GM23338 (cell line): Measurements from ENCODE around the gene HAUS8. TPM values are rescaled to one million over a fixed set of nuclear protein-coding genes. Genes with fewer than 3 reads are reported as not detected.

ENCODE experiments used
- ATAC-seq: fragments of 200-7000 bp; cut with Tn5 transposase; 3 replicates; pipeline ENCODE4 v1.9.1; 2020
- DNase-seq: peaks from one replicate; pipeline ENCODE4 v3.0.0-alpha.2; 2015; ENCODE audit warnings: low spot score
- H2AFZ ChIP-seq: fragments of 200-600 bp; sonication (generic); 2 replicates; pipeline ENCODE4 v1.8.0; 2016; ENCODE audit warnings: antibody characterized with exemption, mild to moderate bottlenecking, moderate library complexity
- H3F3A ChIP-seq: fragments of 200-600 bp; sonication (generic); replicated peaks from 2 replicates; pipeline ENCODE4 v1.8.0; 2017; ENCODE audit warnings: antibody characterized with exemption, mixed run types, low read depth
- H3K27ac ChIP-seq: fragments of 200-600 bp; sonication (generic); 2 replicates; pipeline ENCODE4 v1.6.1; 2016; ENCODE audit warnings: low read depth
- H3K27me3 ChIP-seq: fragments of 200-600 bp; sonication (generic); 2 replicates; pipeline ENCODE4 v1.8.0; 2016; ENCODE audit warnings: mild to moderate bottlenecking, mixed run types, moderate library complexity; ENCODE audit not compliant: insufficient read depth
- H3K36me3 ChIP-seq: fragments of 200-600 bp; sonication (generic); 2 replicates; pipeline ENCODE4 v1.8.0; 2016; ENCODE audit warnings: mild to moderate bottlenecking; ENCODE audit not compliant: insufficient read depth
- H3K4me1 ChIP-seq: fragments of 200-600 bp; sonication (generic); 2 replicates; pipeline ENCODE4 v1.8.0; 2016; ENCODE audit warnings: mild to moderate bottlenecking, moderate library complexity; ENCODE audit not compliant: insufficient read depth
- H3K4me2 ChIP-seq: fragments of 200-600 bp; sonication (generic); 2 replicates; pipeline ENCODE4 v1.7.1; 2017; ENCODE audit warnings: mixed run types
- H3K4me3 ChIP-seq: fragments of 200-600 bp; sonication (generic); 2 replicates; pipeline ENCODE4 v1.6.1; 2016; ENCODE audit warnings: mixed run types
- H3K79me2 ChIP-seq: fragments of 200-600 bp; sonication (generic); replicated peaks from 2 replicates; pipeline ENCODE4 v1.8.0; 2017; ENCODE audit warnings: mild to moderate bottlenecking; ENCODE audit not compliant: insufficient read depth
- H3K9me2 ChIP-seq: fragments of 200-600 bp; sonication (generic); 2 replicates; pipeline ENCODE4 v1.8.0; 2017; ENCODE audit not compliant: insufficient read depth
- H4K20me1 ChIP-seq: fragments of 200-600 bp; sonication (generic); replicated peaks from 2 replicates; pipeline ENCODE4 v1.8.0; 2017; ENCODE audit warnings: mild to moderate bottlenecking; ENCODE audit not compliant: insufficient read depth
- H3K27ac Mint-ChIP-seq: 2 replicates; pipeline ENCODE4 v1.8.0; 2020; ENCODE audit warnings: inconsistent platforms, mild to moderate bottlenecking, moderate library complexity, mixed read lengths
- H3K27me3 Mint-ChIP-seq: 3 replicates; pipeline ENCODE4 v1.8.0; 2022; ENCODE audit warnings: low read depth, mild to moderate bottlenecking, moderate library complexity, mixed read lengths, inconsistent platforms; ENCODE audit not compliant: insufficient read depth, poor library complexity
- H3K36me3 Mint-ChIP-seq: 3 replicates; pipeline ENCODE4 v1.8.0; 2021; ENCODE audit warnings: low read depth, mild to moderate bottlenecking, inconsistent platforms, moderate library complexity, mixed read lengths
- H3K4me1 Mint-ChIP-seq: 3 replicates; pipeline ENCODE4 v1.8.0; 2020; ENCODE audit warnings: mild to moderate bottlenecking, inconsistent platforms, mixed read lengths
- H3K4me3 Mint-ChIP-seq: 3 replicates; pipeline ENCODE4 v1.8.0; 2021; ENCODE audit warnings: moderate library complexity, mild to moderate bottlenecking, inconsistent platforms, mixed read lengths
- H3K9me3 Mint-ChIP-seq: 3 replicates; pipeline ENCODE4 v1.8.0; 2020; ENCODE audit warnings: moderate library complexity, mild to moderate bottlenecking, inconsistent platforms, mixed read lengths
- CREB1 ChIP-seq: fragments of 250-450 bp; sonication (Bioruptor Pico); IDR thresholded peaks from 2 replicates; pipeline ENCODE4 v1.5.0; 2020; ENCODE audit warnings: low read depth, mild to moderate bottlenecking, moderate library complexity
- CTCF ChIP-seq, 2 experiments: fragments of 200-600 bp in 1 of 2; sonication (generic) in 1 of 2; conservative IDR thresholded peaks; 2 replicates each; pipeline versions ENCODE4 v1.5.1 to v1.6.1; 2016 to 2017; ENCODE audit warnings: antibody characterized with exemption in 2 of 2, low read depth in 2 of 2, mild to moderate bottlenecking in 2 of 2, moderate library complexity in 1 of 2
- EZH2 ChIP-seq: fragments of 200-600 bp; sonication (generic); IDR thresholded peaks from one replicate; pipeline ENCODE4 v1.8.0; 2017; ENCODE audit warnings: antibody characterized with exemption, mild to moderate bottlenecking, low read depth; ENCODE audit not compliant: unreplicated experiment
- NANOG ChIP-seq: IDR thresholded peaks from 2 replicates; pipeline ENCODE4 v1.6.1; 2016; ENCODE audit warnings: antibody characterized with exemption, borderline replicate concordance
- ZNF114 ChIP-seq: fragments of 250-450 bp; sonication (Bioruptor Pico); IDR thresholded peaks from 2 replicates; pipeline ENCODE4 v1.5.0; 2020; ENCODE audit warnings: mild to moderate bottlenecking, moderate library complexity
- ZNF331 ChIP-seq: fragments of 250-450 bp; sonication (Bioruptor Pico); IDR thresholded peaks from 2 replicates; pipeline ENCODE4 v1.5.0; 2020; ENCODE audit warnings: low read depth, mild to moderate bottlenecking, moderate library complexity
- polyA plus RNA-seq: library from polyadenylated mRNA; unstranded; fragments of >200 nt; fragmentation: Nextera tagmentation; extraction: Ambion mirVana; gene quantifications from 2 replicates; pipeline ENCODE4 v1.2.1, GENCODE V29; 2016
- total RNA-seq: library from RNA; depleted of rRNA; stranded (reverse); fragments of >200 nt; shearing (Covaris generic); gene quantifications from 2 replicates; pipeline ENCODE4 v1.2.3, GENCODE V29; 2014
- TF ChIP-seq, protein P1 (sequence below): IDR thresholded peaks from 2 replicates; pipeline ENCODE4 v1.6.1; 2016; ENCODE audit warnings: antibody characterized with exemption
- TF ChIP-seq, protein P2 (sequence below): IDR thresholded peaks from one replicate; pipeline ENCODE4 v1.6.1; 2018; ENCODE audit warnings: antibody characterized with exemption; ENCODE audit not compliant: unreplicated experiment

Gene HAUS8
- total and polyA plus RNA-seq, 2 experiments from 2014 or later: 11.1 to 33.3 TPM

GRCh38 chr19:17041976-17042375, 33.3 kb downstream of the HAUS8 start (continued):
- no peak for TF ChIP-seq CTCF (conservative IDR thresholded peaks at IDR 0.05; ENCODE audit: low read depth in 2 of 2)
- TF ChIP-seq, protein P1, sequence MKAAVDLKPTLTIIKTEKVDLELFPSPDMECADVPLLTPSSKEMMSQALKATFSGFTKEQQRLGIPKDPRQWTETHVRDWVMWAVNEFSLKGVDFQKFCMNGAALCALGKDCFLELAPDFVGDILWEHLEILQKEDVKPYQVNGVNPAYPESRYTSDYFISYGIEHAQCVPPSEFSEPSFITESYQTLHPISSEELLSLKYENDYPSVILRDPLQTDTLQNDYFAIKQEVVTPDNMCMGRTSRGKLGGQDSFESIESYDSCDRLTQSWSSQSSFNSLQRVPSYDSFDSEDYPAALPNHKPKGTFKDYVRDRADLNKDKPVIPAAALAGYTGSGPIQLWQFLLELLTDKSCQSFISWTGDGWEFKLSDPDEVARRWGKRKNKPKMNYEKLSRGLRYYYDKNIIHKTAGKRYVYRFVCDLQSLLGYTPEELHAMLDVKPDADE: no peak

GRCh38 chr19:17037966-17038500, 37.2 kb downstream of the HAUS8 start:
- Mint-ChIP-seq H3K36me3 (no peaks in the 10 kb centered on the region), H3K27me3 (peaks cover 15% of the 10 kb centered on the region), H3K4me3 (no peak overlapping the region), H3K4me1 (peaks cover 4% of the 10 kb centered on the region; the same call in 2 of the 3 replicates), H3K9me3 (peaks cover 3% of the 10 kb centered on the region; the same call in 1 of the 3 replicates), H3K27ac (no peak overlapping the region)
- H3K4me3 ChIP-seq: no peak overlapping the region
- H3K4me1 ChIP-seq: no peaks in the 10 kb centered on the region
- H3K27me3 ChIP-seq: no peaks in the 10 kb centered on the region
- no peak for ATAC-seq
- no peak overlapping the region for H3K4me2 ChIP-seq
- H3K79me2 ChIP-seq: no peaks in the 10 kb centered on the region
- H3K27ac ChIP-seq: no peak overlapping the region
- no peaks in the 10 kb centered on the region for H3K36me3 ChIP-seq
- H3K9me2 ChIP-seq: no peaks in the 10 kb centered on the region
- H4K20me1 ChIP-seq: no peaks in the 10 kb centered on the region
- DNase-seq: no peak
- no peaks in the 10 kb centered on the region for H3F3A ChIP-seq
- TF ChIP-seq, protein P2, sequence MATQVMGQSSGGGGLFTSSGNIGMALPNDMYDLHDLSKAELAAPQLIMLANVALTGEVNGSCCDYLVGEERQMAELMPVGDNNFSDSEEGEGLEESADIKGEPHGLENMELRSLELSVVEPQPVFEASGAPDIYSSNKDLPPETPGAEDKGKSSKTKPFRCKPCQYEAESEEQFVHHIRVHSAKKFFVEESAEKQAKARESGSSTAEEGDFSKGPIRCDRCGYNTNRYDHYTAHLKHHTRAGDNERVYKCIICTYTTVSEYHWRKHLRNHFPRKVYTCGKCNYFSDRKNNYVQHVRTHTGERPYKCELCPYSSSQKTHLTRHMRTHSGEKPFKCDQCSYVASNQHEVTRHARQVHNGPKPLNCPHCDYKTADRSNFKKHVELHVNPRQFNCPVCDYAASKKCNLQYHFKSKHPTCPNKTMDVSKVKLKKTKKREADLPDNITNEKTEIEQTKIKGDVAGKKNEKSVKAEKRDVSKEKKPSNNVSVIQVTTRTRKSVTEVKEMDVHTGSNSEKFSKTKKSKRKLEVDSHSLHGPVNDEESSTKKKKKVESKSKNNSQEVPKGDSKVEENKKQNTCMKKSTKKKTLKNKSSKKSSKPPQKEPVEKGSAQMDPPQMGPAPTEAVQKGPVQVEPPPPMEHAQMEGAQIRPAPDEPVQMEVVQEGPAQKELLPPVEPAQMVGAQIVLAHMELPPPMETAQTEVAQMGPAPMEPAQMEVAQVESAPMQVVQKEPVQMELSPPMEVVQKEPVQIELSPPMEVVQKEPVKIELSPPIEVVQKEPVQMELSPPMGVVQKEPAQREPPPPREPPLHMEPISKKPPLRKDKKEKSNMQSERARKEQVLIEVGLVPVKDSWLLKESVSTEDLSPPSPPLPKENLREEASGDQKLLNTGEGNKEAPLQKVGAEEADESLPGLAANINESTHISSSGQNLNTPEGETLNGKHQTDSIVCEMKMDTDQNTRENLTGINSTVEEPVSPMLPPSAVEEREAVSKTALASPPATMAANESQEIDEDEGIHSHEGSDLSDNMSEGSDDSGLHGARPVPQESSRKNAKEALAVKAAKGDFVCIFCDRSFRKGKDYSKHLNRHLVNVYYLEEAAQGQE: no peak
- TF ChIP-seq ZNF331 (CRISPR knock-in tag) (no peak), NANOG (no peak), ZNF114 (CRISPR knock-in tag) (no peak), CTCF (conservative IDR thresholded peaks at IDR 0.05; ENCODE audit: low read depth in 2 of 2) (no peak), EZH2 (no peak), CREB1 (CRISPR knock-in tag) (no peak)
- TF ChIP-seq, protein P1: no peak
- H2AFZ ChIP-seq: no peak overlapping the region
